ENCODE measurements around the gene FRMD4A.

DNA sequence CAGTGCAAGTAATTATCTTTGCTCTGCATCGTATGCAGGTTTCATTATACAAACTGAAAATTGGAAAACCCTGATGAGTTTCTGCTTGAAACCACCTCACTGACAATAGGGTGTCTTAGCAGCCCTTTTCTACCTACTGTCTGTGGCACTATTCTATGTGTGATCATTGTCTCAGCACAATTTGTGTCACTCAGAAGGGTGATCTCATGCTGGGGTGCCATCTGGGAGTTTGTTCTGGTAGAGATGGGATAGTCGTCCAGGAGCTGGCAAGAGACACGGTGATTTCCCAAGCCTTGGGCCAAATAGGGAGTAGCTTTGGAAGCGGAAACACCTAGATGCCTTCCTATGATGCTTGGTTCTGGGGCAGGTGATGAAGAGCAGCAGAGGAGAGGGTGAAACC is 186.3 kb downstream of the FRMD4A start:
- TF ChIP-seq, protein P1, sequence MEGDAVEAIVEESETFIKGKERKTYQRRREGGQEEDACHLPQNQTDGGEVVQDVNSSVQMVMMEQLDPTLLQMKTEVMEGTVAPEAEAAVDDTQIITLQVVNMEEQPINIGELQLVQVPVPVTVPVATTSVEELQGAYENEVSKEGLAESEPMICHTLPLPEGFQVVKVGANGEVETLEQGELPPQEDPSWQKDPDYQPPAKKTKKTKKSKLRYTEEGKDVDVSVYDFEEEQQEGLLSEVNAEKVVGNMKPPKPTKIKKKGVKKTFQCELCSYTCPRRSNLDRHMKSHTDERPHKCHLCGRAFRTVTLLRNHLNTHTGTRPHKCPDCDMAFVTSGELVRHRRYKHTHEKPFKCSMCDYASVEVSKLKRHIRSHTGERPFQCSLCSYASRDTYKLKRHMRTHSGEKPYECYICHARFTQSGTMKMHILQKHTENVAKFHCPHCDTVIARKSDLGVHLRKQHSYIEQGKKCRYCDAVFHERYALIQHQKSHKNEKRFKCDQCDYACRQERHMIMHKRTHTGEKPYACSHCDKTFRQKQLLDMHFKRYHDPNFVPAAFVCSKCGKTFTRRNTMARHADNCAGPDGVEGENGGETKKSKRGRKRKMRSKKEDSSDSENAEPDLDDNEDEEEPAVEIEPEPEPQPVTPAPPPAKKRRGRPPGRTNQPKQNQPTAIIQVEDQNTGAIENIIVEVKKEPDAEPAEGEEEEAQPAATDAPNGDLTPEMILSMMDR (conservative IDR thresholded peaks at IDR 0.05; ENCODE audit: low read length), result no peak
- TF ChIP-seq EZH2phosphoT487 (IDR thresholded peaks at IDR 0.05; ENCODE audit: borderline replicate concordance, low read depth, low read length), result no peak
